ENCODE results near the gene PURB. TPM values are rescaled to one million over a fixed set of nuclear protein-coding genes. Genes with fewer than 3 reads are reported as not detected.

The PURB gene
- total and polyA plus RNA-seq, 9 of the 15 experiments (the other 6 are each of a cell fraction or from before 2014, with no cell fraction given), result 1.6 to 14.1 (median 8.8) TPM

DNA sequence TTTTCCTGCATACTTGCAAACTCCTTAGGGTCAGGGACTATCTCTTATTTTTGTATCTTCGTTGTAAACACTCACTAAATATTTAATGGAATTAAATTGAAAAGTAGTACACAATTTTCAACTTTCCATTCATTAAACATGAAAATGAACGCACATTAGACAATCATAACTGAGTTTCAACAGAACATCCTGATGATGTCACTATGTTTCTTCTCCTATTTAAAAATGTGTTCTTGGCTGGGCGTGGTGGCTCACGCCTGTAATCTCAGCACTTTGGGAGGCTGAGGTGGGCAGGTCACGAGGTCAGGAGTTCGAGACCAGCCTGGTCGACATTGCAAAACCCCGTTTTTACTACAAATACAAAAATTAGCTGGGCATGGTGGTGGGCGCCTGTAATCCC, 14.1 kb upstream of the PURB start:
- TF ChIP-seq ZNF75A (CRISPR knock-in tag; IDR thresholded peaks at IDR 0.05) (no peak), CEBPB (tag; IDR thresholded peaks at IDR 0.05) (0 out of 2 replicates have a peak, but pooled peaks have one; percentile 8)
- Histone ChIP-seq H3K9ac (ENCODE audit: insufficient read depth in 1 of 2, low read depth in 2 of 2, low read length in 2 of 2) (no peak overlapping the region), H3K27me3 (ENCODE audit: control insufficient read depth in 2 of 2, insufficient read depth in 2 of 2, low read length in 2 of 2) (no peaks in the 10 kb centered on the region), H3K36me3 (ENCODE audit: control insufficient read depth, insufficient read depth, low read length) (no peaks in the 10 kb centered on the region), H3K4me3 (no peak overlapping the region), H3K9me1 (ENCODE audit: control insufficient read depth, insufficient read depth, low read length) (no peaks in the 10 kb centered on the region), H3K4me2 (ENCODE audit: insufficient read depth, low read length) (no peak overlapping the region), H3K9me3 (replicated peaks; ENCODE audit: control insufficient read depth, insufficient read depth, low read depth, low read length) (no peaks in the 10 kb centered on the region), H3K4me1 (replicated peaks in 1 of 2; ENCODE audit: control insufficient read depth in 2 of 2, insufficient read depth in 2 of 2, low read length in 2 of 2) (no peaks in the 10 kb centered on the region), H3K27ac (ENCODE audit: extremely low read depth, low read depth, low read length) (no peak overlapping the region), H4K20me1 (replicated peaks; ENCODE audit: control insufficient read depth, insufficient read depth, low read length) (no peaks in the 10 kb centered on the region), H3K79me2 (ENCODE audit: control insufficient read depth, insufficient read depth, low read length) (no peaks in the 10 kb centered on the region), H2AFZ (ENCODE audit: low read depth, low read length) (no peak overlapping the region)
- no peak for ATAC-seq
- POLR2A ChIA-PET, result no interaction called here
- CTCF ChIA-PET (ENCODE audit: low intra/inter-chr PET ratio), result no interaction called here
- intact Hi-C loops (cut with micrococcal nuclease) (no loop called here), in situ Hi-C loops (cut with MboI) (no loop called here)
- 32% methylated on average over 9 of the region's 9 CpGs for WGBS (ENCODE audit: insufficient coverage, low coverage, missing lambda C conversion rate)
- BruUV-seq (replicated peaks), result no TSS peak
- no peak for DNase-seq (ENCODE audit: extremely low read depth in 1 of 4, low spot score in 3 of 4)
- FAIRE-seq, result no peak

DNA sequence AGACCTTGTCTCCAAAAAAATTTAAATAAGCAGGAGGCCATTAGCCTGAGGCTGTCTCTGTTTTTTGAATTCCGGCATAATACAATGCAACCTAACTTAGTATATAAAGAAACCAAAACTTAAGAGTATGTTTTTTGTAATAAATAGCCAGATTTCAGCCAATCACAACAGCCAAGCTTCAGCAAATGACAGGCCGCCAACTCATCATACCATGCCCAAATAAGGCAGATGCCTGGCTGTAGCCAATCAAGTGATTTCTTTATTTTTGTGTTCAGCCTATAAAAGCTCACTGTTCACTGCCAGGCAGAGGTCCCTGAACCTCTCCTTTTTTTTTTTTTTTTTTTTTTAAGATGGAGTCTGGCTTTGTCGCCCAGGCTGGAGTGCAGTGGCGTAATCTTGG, 12.7 kb upstream of the PURB start:
- Histone ChIP-seq H3K27ac (ENCODE audit: extremely low read depth, low read depth, low read length) (no peak overlapping the region), H3K4me3 (no peak overlapping the region), H3K9me1 (ENCODE audit: control insufficient read depth, insufficient read depth, low read length) (no peaks in the 10 kb centered on the region), H3K79me2 (ENCODE audit: control insufficient read depth, insufficient read depth, low read length) (no peaks in the 10 kb centered on the region), H3K36me3 (ENCODE audit: control insufficient read depth, insufficient read depth, low read length) (no peaks in the 10 kb centered on the region), H2AFZ (ENCODE audit: low read depth, low read length) (no peak overlapping the region), H3K9ac (ENCODE audit: insufficient read depth in 1 of 2, low read depth in 2 of 2, low read length in 2 of 2) (no peak overlapping the region), H3K4me2 (ENCODE audit: insufficient read depth, low read length) (no peak overlapping the region), H4K20me1 (replicated peaks; ENCODE audit: control insufficient read depth, insufficient read depth, low read length) (no peaks in the 10 kb centered on the region), H3K9me3 (replicated peaks; ENCODE audit: control insufficient read depth, insufficient read depth, low read depth, low read length) (no peaks in the 10 kb centered on the region), H3K27me3 (ENCODE audit: control insufficient read depth in 2 of 2, insufficient read depth in 2 of 2, low read length in 2 of 2) (no peaks in the 10 kb centered on the region), H3K4me1 (replicated peaks in 1 of 2; ENCODE audit: control insufficient read depth in 2 of 2, insufficient read depth in 2 of 2, low read length in 2 of 2) (peaks cover 0 to 3% of the 10 kb centered on the region in 2 experiments; a peak in 1 of 5 replicates)
- no peak for ATAC-seq
- POLR2A ChIA-PET, result interaction anchor here (0.6 kb wide), 2 partner anchors 117 to 1072 kb away, joined by 3 read pairs; no protein-coding TSS in a partner anchor
- TF ChIP-seq ZBTB34 (CRISPR knock-in tag; IDR thresholded peaks at IDR 0.05) (no peak), SRF (CRISPR knock-in tag; IDR thresholded peaks at IDR 0.05) (peak in 1 of 2 experiments; percentile 93; a peak in 2 of 4 replicates), RBM25 (IDR thresholded peaks at IDR 0.05; ENCODE audit: low read depth, low read length, severe bottlenecking) (peak; percentile 13)
- DNase-seq (ENCODE audit: extremely low read depth in 1 of 4, low spot score in 3 of 4), result no peak
- in situ Hi-C loops (cut with MboI) (no loop called here), intact Hi-C loops (cut with micrococcal nuclease) (no loop called here)
- WGBS (ENCODE audit: insufficient coverage, low coverage, missing lambda C conversion rate), result 97% methylated on average over 3 of the region's 4 CpGs
- BruUV-seq (replicated peaks), result no TSS peak
- CTCF ChIA-PET (ENCODE audit: low intra/inter-chr PET ratio), result interaction anchor here (0.7 kb wide), 1 partner anchor 200 kb away, joined by 5 read pairs; no protein-coding TSS in a partner anchor
- no peak for FAIRE-seq

Data from K562 (cell line).